HEK293T (cell line): Measurements from ENCODE around the gene TMEFF2.

ENCODE experiments used
- CTCF ChIA-PET: fragments of 350-600 bp; formaldehyde crosslinking; extraction: SDS; loops from one replicate; lab custom pipeline; 2021; ENCODE audit warnings: antibody characterized with exemption, inconsistent platforms; lab: Yijun Ruan, JAX
- POLR2A ChIA-PET: fragments of 350-600 bp; formaldehyde crosslinking; extraction: SDS; loops from one replicate; lab custom pipeline; 2020; ENCODE audit warnings: antibody characterized with exemption, inconsistent platforms; lab: Yijun Ruan, JAX
- DNase-seq: peaks from one replicate; pipeline ENCODE4 v3.0.0; 2012; ENCODE audit warnings: mixed read lengths; ENCODE audit errors: extremely low spot score
- ARNT ChIP-seq: fragments of 450-650 bp; IDR thresholded peaks from 2 replicates; pipeline ENCODE4 v1.6.1; 2017; ENCODE audit warnings: mild to moderate bottlenecking
- BHLHE40 ChIP-seq: fragments of 450-650 bp; IDR thresholded peaks from 2 replicates; pipeline ENCODE4 v1.6.1; 2016; ENCODE audit warnings: mild to moderate bottlenecking, moderate library complexity, borderline replicate concordance
- CTBP1 ChIP-seq: fragments of 450-650 bp; IDR thresholded peaks from 2 replicates; pipeline ENCODE4 v1.6.1; 2016; ENCODE audit warnings: borderline replicate concordance
- ELF4 ChIP-seq: fragments of 450-650 bp; IDR thresholded peaks from 2 replicates; pipeline ENCODE4 v1.6.1; 2017; ENCODE audit warnings: antibody characterized with exemption
- FOXA1 ChIP-seq: fragments of 450-650 bp; IDR thresholded peaks from 2 replicates; pipeline ENCODE4 v1.6.1; 2016; ENCODE audit warnings: mild to moderate bottlenecking
- FOXK2 ChIP-seq: fragments of 450-650 bp; IDR thresholded peaks from 2 replicates; pipeline ENCODE4 v1.6.1; 2016; ENCODE audit warnings: mild to moderate bottlenecking
- FOXM1 ChIP-seq: fragments of 450-650 bp; IDR thresholded peaks from 2 replicates; pipeline ENCODE4 v1.6.1; 2017; ENCODE audit warnings: mild to moderate bottlenecking, borderline replicate concordance
- HDGF ChIP-seq: fragments of 450-650 bp; IDR thresholded peaks from 2 replicates; pipeline ENCODE4 v1.6.1; 2017; ENCODE audit warnings: antibody characterized with exemption, borderline replicate concordance
- L3MBTL2 ChIP-seq: fragments of 450-650 bp; conservative IDR thresholded peaks from 2 replicates; pipeline ENCODE4 v1.6.1; 2016; ENCODE audit warnings: mild to moderate bottlenecking
- LEF1 ChIP-seq: fragments of 450-650 bp; IDR thresholded peaks from 2 replicates; pipeline ENCODE4 v1.6.1; 2017; ENCODE audit warnings: mild to moderate bottlenecking, borderline replicate concordance
- NFRKB ChIP-seq: fragments of 450-650 bp; IDR thresholded peaks from 2 replicates; pipeline ENCODE4 v1.6.1; 2016; ENCODE audit warnings: mild to moderate bottlenecking, moderate library complexity
- PKNOX1 ChIP-seq: fragments of 450-650 bp; IDR thresholded peaks from 2 replicates; pipeline ENCODE4 v1.6.1; 2016
- SP1 ChIP-seq: fragments of 450-650 bp; IDR thresholded peaks from 2 replicates; pipeline ENCODE4 v1.6.1; 2017
- SUZ12 ChIP-seq: fragments of 450-650 bp; IDR thresholded peaks from 2 replicates; pipeline ENCODE4 v1.6.1; 2016; ENCODE audit warnings: mild to moderate bottlenecking
- TARDBP ChIP-seq: fragments of 450-650 bp; IDR thresholded peaks from 2 replicates; pipeline ENCODE4 v1.6.1; 2016
- ZNF384 ChIP-seq: fragments of 450-650 bp; IDR thresholded peaks from 2 replicates; pipeline ENCODE4 v1.6.1; 2016

TMEFF2 gene

GRCh38 chr2:192013211-192013610 lies 181.5 kb downstream of the TMEFF2 start:
- TF ChIP-seq HDGF (no peak), NFRKB (no peak), ARNT (no peak), FOXA1 (no peak), SUZ12 (no peak), LEF1 (no peak), FOXK2 (no peak), L3MBTL2 (no peak), CTBP1 (no peak), ZNF384 (no peak), FOXM1 (no peak), TARDBP (no peak), ELF4 (no peak), SP1 (no peak), PKNOX1 (no peak), BHLHE40 (no peak)
- ChIA-PET POLR2A (no interaction called here), CTCF (no interaction called here)
- DNase-seq = no peak

GRCh38 chr2:192011196-192011595 lies 183.5 kb downstream of the TMEFF2 start:
- POLR2A ChIA-PET = no interaction called here
- CTCF ChIA-PET = no interaction called here
- TF ChIP-seq FOXM1 = no peak
- no peak for TF ChIP-seq ARNT
- TF ChIP-seq ZNF384 = no peak
- no peak for TF ChIP-seq L3MBTL2
- no peak for TF ChIP-seq CTBP1
- DNase-seq = no peak

- ChIA-PET CTCF (no interaction called here), POLR2A (no interaction called here)
- no peak for TF ChIP-seq PKNOX1
- no peak for DNase-seq
Measured at GRCh38 chr2:192010073-192010472, 184.7 kb downstream of the TMEFF2 start.

DNA sequence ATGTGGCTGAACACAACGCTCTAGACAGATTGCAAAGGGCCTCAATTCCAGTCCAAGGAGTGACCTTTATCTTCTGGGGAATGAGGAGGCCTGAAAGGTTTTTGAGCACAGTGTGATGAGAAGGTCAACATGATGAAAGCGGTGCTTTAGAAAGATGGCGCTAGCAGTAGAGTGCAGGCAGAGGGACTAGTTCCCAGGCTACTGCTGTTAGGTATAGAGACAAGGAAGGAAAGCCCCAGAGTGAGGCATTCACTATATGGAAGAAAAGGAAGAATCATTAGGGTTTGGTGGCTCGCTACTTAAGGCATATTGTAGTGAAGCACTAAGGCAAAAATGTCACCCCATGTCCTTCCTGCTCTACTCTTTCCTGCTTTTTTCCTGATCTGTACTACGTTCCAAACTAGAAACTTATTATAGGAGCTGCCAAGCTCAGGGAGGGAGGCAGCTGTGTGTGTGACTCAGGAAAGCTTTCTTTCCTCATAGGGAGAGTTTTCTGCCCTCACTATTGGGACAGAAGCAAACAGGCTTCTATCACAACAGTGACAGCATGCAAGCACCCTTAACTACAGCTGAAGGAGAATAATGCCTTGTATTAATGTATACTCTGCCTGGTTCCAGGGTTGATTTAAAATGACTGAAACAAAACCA lies 187.0 kb downstream of the TMEFF2 start:
- no peak for DNase-seq
- ChIA-PET CTCF (no interaction called here), POLR2A (no interaction called here)
- TF ChIP-seq BHLHE40 = no peak
- no peak for TF ChIP-seq TARDBP
- TF ChIP-seq NFRKB = no peak
- TF ChIP-seq L3MBTL2 = no peak
- TF ChIP-seq PKNOX1 = no peak
- no peak for TF ChIP-seq HDGF
- no peak for TF ChIP-seq ARNT
- no peak for TF ChIP-seq ZNF384
- TF ChIP-seq FOXK2 = no peak
- TF ChIP-seq FOXM1 = no peak
- no peak for TF ChIP-seq FOXA1
- no peak for TF ChIP-seq SUZ12
- TF ChIP-seq CTBP1 = no peak

- DNase-seq = no peak
- TF ChIP-seq FOXM1 (no peak), SP1 (no peak), SUZ12 (no peak), ZNF384 (no peak), PKNOX1 (no peak), ELF4 (no peak), FOXA1 (no peak), BHLHE40 (no peak), HDGF (no peak), TARDBP (no peak), NFRKB (no peak), FOXK2 (no peak), CTBP1 (no peak)
- ChIA-PET CTCF (no interaction called here), POLR2A (no interaction called here)
Measured at GRCh38 chr2:192005211-192005610, 189.5 kb downstream of the TMEFF2 start.

DNA sequence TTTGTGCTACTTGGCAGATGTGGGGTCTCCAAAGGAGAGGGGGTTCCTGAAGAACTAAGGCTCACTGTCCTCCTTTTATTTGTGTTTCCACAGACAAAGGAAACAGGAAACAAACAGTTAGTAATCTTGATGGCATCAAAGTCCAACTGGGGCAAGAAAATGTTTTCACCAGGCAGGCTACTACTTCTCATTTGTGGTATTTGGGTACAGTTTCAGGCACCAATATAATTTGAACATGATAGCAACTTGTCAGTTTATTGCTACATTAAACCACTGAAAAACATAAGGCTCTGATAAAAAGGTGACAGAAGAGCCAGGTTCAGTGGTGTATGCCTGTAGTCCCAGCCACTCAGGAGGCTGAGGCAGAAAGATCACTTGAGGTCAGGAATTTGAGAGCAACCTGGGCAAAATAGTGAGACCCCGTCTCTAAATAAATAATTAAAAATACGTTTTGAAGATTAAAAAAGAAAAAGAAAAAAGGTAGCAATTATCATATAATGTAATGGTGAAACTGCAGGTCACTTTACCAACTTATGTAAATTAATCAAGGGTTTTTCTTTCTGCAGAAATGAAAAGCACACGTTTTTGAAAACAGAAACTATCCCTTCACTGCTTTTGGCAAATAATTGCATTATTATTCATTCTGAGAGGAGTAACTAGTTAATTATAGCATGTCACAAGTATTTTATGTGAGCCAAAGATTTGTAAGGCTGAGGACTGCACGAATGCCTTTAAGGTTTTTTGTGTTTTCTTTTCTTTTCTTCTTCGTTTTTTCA lies 190.4 kb downstream of the TMEFF2 start:
- no peak for DNase-seq
- TF ChIP-seq ARNT (no peak), SP1 (no peak), PKNOX1 (no peak), ELF4 (no peak), ZNF384 (no peak), TARDBP (no peak), NFRKB (no peak), FOXK2 (no peak), L3MBTL2 (no peak), CTBP1 (no peak), SUZ12 (no peak), HDGF (no peak), FOXM1 (no peak)
- ChIA-PET CTCF (no interaction called here), POLR2A (no interaction called here)
